ENCODE data around the gene YBX1. TPM values are rescaled to one million over a fixed set of nuclear protein-coding genes. Genes with fewer than 3 reads are reported as not detected.

Gene YBX1
- total RNA-seq, 4 donors from 2014 or later = 368 to 678 (median 607) TPM

GRCh38 chr1:42736152-42736551, 53.9 kb downstream of the YBX1 start:
- no peak for TF ChIP-seq POLR2A (IDR thresholded peaks at IDR 0.05)
- TF ChIP-seq, protein P1, sequence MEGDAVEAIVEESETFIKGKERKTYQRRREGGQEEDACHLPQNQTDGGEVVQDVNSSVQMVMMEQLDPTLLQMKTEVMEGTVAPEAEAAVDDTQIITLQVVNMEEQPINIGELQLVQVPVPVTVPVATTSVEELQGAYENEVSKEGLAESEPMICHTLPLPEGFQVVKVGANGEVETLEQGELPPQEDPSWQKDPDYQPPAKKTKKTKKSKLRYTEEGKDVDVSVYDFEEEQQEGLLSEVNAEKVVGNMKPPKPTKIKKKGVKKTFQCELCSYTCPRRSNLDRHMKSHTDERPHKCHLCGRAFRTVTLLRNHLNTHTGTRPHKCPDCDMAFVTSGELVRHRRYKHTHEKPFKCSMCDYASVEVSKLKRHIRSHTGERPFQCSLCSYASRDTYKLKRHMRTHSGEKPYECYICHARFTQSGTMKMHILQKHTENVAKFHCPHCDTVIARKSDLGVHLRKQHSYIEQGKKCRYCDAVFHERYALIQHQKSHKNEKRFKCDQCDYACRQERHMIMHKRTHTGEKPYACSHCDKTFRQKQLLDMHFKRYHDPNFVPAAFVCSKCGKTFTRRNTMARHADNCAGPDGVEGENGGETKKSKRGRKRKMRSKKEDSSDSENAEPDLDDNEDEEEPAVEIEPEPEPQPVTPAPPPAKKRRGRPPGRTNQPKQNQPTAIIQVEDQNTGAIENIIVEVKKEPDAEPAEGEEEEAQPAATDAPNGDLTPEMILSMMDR (IDR thresholded peaks at IDR 0.05) = no peak
- WGBS, 2 donors = 72 to 84% methylated on average over 3 to 4 of the region's 4 CpGs
- no peak for DNase-seq
- Histone ChIP-seq H3K27me3 (no peaks in the 10 kb centered on the region), H3K4me1 (no peaks in the 10 kb centered on the region), H3K4me3 (replicated peaks in 1 of 3) (no peak overlapping the region), H3K27ac (no peak overlapping the region), H3K36me3 (no peaks in the 10 kb centered on the region), H3K9me3 (no peaks in the 10 kb centered on the region)
- intact Hi-C loops (cut with DNase I) = no loop called here

- no peak overlapping the region for H3K4me3 ChIP-seq (replicated peaks in 1 of 3)
- intact Hi-C loops (cut with DNase I) = no loop called here
- no peak for DNase-seq
- H3K9me3 ChIP-seq = no peaks in the 10 kb centered on the region
- no peaks in the 10 kb centered on the region for H3K27me3 ChIP-seq
- no peaks in the 10 kb centered on the region for H3K36me3 ChIP-seq
- TF ChIP-seq POLR2A (IDR thresholded peaks at IDR 0.05) = no peak
- TF ChIP-seq, protein P1 (IDR thresholded peaks at IDR 0.05) = no peak
- H3K4me1 ChIP-seq = no peaks in the 10 kb centered on the region
- no peak overlapping the region for H3K27ac ChIP-seq
- 96 to 99% methylated on average over 8 of the region's 8 CpGs for WGBS, 2 donors
Measured at GRCh38 chr1:42736571-42737200, 54.5 kb downstream of the YBX1 start.

DNA sequence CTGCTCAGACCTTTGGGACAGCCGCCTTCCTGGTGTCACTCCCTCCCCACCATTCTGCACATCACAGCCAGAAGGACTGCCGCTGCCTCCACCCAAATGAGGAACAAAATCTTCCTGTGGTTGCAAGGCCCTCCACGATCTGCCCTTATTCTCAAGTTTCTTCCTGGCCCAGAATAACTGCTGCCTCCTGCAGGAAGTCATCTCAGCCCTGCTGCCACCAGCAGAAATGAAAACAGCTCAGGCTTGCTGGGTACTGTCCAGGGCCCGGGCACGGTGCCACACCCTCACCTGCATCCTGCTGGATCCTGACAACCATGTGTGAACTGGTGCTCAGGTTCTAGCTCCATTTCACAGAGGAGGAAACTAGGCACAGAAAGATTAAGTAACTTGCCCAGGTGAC, 55.0 kb downstream of the YBX1 start:
- H3K27me3 ChIP-seq = no peaks in the 10 kb centered on the region
- no peak for TF ChIP-seq POLR2A (IDR thresholded peaks at IDR 0.05)
- TF ChIP-seq, protein P1 (IDR thresholded peaks at IDR 0.05) = peak in 1 of 6 experiments; percentile 11
- intact Hi-C loops (cut with DNase I) = no loop called here
- H3K4me1 ChIP-seq = no peaks in the 10 kb centered on the region
- no peak overlapping the region for H3K4me3 ChIP-seq (replicated peaks in 1 of 3)
- H3K36me3 ChIP-seq = no peaks in the 10 kb centered on the region
- no peak overlapping the region for H3K27ac ChIP-seq
- H3K9me3 ChIP-seq = no peaks in the 10 kb centered on the region
- WGBS, 2 donors = 40 to 42% methylated on average over 5 of the region's 5 CpGs
- peak; percentile 64 to 74 for DNase-seq

DNA sequence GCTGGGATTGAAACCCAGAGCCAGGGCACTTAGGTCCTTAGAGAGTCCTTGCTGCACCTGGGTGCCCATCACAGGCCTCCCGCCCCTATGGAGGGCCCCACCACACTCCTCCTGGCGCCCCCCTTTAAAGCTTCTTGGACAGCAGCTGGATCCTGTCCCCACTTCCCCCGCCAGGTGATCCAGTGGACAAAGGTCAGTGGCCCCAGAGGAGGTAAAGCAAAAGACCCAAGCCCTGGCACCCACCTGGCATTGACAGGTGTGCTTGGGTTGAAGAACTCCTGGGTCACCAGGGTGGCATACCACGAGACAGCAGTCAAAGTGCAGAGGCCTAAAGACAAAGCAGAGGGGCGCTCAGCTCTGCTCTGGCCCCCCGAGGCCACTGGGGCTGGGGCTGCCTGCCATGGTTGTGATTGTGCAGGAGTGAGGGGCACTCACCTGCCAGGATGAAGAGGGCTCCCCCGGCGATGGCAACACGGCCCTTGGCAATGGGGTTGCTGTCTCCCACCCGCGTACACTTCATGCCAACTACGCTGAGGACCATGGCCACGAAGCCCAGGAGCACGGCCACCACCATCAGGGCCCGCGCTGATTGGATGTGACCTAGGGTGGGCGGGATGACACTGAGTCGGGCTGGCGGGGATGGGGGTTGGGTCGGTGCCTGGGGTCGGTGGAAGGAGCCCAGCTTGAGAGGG, 55.9 kb downstream of the YBX1 start:
- Histone ChIP-seq H3K36me3 (no peaks in the 10 kb centered on the region), H3K27ac (no peak overlapping the region), H3K27me3 (no peaks in the 10 kb centered on the region), H3K4me3 (replicated peaks in 1 of 3) (no peak overlapping the region), H3K4me1 (no peaks in the 10 kb centered on the region), H3K9me3 (no peaks in the 10 kb centered on the region)
- DNase-seq = no peak
- no peak for TF ChIP-seq POLR2A (IDR thresholded peaks at IDR 0.05)
- TF ChIP-seq, protein P1 (IDR thresholded peaks at IDR 0.05) = no peak
- intact Hi-C loops (cut with DNase I) = no loop called here
- 88 to 90% methylated on average over 13 to 16 of the region's 21 CpGs for WGBS, 2 donors

DNA sequence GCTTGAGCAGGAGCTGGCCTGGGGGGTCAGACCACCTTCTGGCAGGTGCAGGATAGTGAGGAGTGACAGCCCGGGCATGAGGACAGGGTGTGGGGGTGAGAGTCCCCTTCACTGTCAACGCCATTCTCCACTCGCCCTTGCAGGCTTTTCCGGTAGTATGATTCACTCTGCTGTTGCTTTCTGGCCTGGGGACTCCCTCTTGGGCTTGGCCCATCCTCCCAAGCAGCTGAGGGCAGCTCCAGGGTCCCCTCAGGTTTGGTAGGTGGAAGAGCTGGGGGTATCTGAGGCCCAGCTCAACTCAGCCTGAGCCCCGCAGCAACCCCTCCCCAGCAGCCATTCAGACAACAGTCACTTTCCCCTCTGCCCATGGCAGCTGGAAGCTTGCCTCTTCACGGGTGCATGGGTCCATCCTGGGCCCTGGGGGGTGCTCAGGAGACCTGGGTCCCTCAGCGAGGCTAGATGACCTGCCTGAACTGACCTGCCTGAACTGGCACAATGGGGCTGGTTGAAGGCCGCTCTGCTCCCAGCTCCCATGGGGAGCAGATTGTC, 56.5 kb downstream of the YBX1 start:
- DNase-seq = no peak
- H3K4me1 ChIP-seq = no peaks in the 10 kb centered on the region
- H3K36me3 ChIP-seq = no peaks in the 10 kb centered on the region
- H3K4me3 ChIP-seq (replicated peaks in 1 of 3) = no peak overlapping the region
- H3K9me3 ChIP-seq = no peaks in the 10 kb centered on the region
- no peak overlapping the region for H3K27ac ChIP-seq
- no peak for TF ChIP-seq POLR2A (IDR thresholded peaks at IDR 0.05)
- TF ChIP-seq, protein P1 (IDR thresholded peaks at IDR 0.05) = no peak
- intact Hi-C loops (cut with DNase I) = no loop called here
- 83 to 100% methylated on average over 2 to 5 of the region's 8 CpGs for WGBS, 2 donors
- H3K27me3 ChIP-seq = no peaks in the 10 kb centered on the region
